HepG2 (cell line): ENCODE data around the gene RER1.

Experiments
- CTCF ChIP-seq: sonication (generic); formaldehyde crosslinking; IDR thresholded peaks from 2 replicates; pipeline ENCODE4 v1.5.0; 2020; ENCODE audit warnings: mild to moderate bottlenecking, missing genetic modification reagents, moderate library complexity
- PATZ1 ChIP-seq: sonication (generic); formaldehyde crosslinking; IDR thresholded peaks from 2 replicates; pipeline ENCODE4 v1.4.0; 2020; ENCODE audit warnings: missing genetic modification reagents
- SP1 ChIP-seq, 2 experiments: fragments of 450-650 bp in 1 of 2; sonication (generic) in 1 of 2; formaldehyde crosslinking in 1 of 2; IDR thresholded peaks; 2 replicates each; pipeline versions ENCODE4 v1.4.0 to v1.6.1; 2016 to 2020; ENCODE audit warnings: missing genetic modification reagents in 1 of 2
- THAP8 ChIP-seq: sonication (generic); formaldehyde crosslinking; IDR thresholded peaks from 2 replicates; pipeline ENCODE4 v1.5.1; 2020; ENCODE audit warnings: missing genetic modification reagents, mild to moderate bottlenecking, borderline replicate concordance
- ZBTB8A ChIP-seq: sonication (generic); formaldehyde crosslinking; IDR thresholded peaks from 2 replicates; pipeline ENCODE4 v1.4.0; 2020; ENCODE audit warnings: mild to moderate bottlenecking, low read depth, missing genetic modification reagents, borderline replicate concordance
- ZNF609 ChIP-seq: sonication (generic); formaldehyde crosslinking; IDR thresholded peaks from 2 replicates; pipeline ENCODE4 v1.4.0; 2020; ENCODE audit warnings: mild to moderate bottlenecking, missing genetic modification reagents, borderline replicate concordance

- TF ChIP-seq PATZ1 (no peak), ZNF609 (CRISPR knock-in tag) (no peak), CTCF (CRISPR knock-in tag) (no peak), THAP8 (CRISPR knock-in tag) (no peak), ZBTB8A (CRISPR knock-in tag) (no peak), SP1 (IDR thresholded peaks at IDR 0.05) (no peak), SP1 (CRISPR knock-in tag; IDR thresholded peaks at IDR 0.05) (no peak)
Observed at GRCh38 chr1:2446861-2447260, 55.2 kb downstream of the RER1 start.
